ENCODE results near the gene FARS2.

FARS2 gene

GRCh38 chr6:5326022-5326641 is 64.8 kb downstream of the FARS2 start:
- no peak for DNase-seq (ENCODE audit: low spot score)

- DNase-seq (ENCODE audit: low spot score), result no peak
These were observed 67.5 kb downstream of the FARS2 start for GRCh38 chr6:5328800-5329199.

GRCh38 chr6:5331845-5332442 is 70.6 kb downstream of the FARS2 start:
- no peak for DNase-seq (ENCODE audit: low spot score)

- peak; percentile 45 for DNase-seq (ENCODE audit: low spot score)
These were observed 72.3 kb downstream of the FARS2 start for GRCh38 chr6:5333658-5334057.

GRCh38 chr6:5334341-5334740 is 73.0 kb downstream of the FARS2 start:
- DNase-seq (ENCODE audit: low spot score), result no peak

- no peak for DNase-seq (ENCODE audit: low spot score)
These were observed 73.7 kb downstream of the FARS2 start for GRCh38 chr6:5335020-5335419.

GRCh38 chr6:5337573-5337972 is 76.3 kb downstream of the FARS2 start:
- no peak for DNase-seq (ENCODE audit: low spot score)

- no peak for DNase-seq (ENCODE audit: low spot score)
These were observed 77.1 kb downstream of the FARS2 start for GRCh38 chr6:5338177-5338960.

- no peak for DNase-seq (ENCODE audit: low spot score)
These were observed 78.5 kb downstream of the FARS2 start for GRCh38 chr6:5339786-5340185.

GRCh38 chr6:5341845-5342244 is 80.5 kb downstream of the FARS2 start:
- no peak for DNase-seq (ENCODE audit: low spot score)

GRCh38 chr6:5343998-5344397 is 82.7 kb downstream of the FARS2 start:
- DNase-seq (ENCODE audit: low spot score), result no peak

GRCh38 chr6:5345324-5345723 is 84.0 kb downstream of the FARS2 start:
- no peak for DNase-seq (ENCODE audit: low spot score)

GRCh38 chr6:5351552-5352210 is 90.4 kb downstream of the FARS2 start:
- DNase-seq (ENCODE audit: low spot score), result no peak

- DNase-seq (ENCODE audit: low spot score), result no peak
These were observed 92.7 kb downstream of the FARS2 start for GRCh38 chr6:5353971-5354370.

GRCh38 chr6:5357486-5357885 is 96.2 kb downstream of the FARS2 start:
- no peak for DNase-seq (ENCODE audit: low spot score)

GRCh38 chr6:5359417-5359816 is 98.1 kb downstream of the FARS2 start:
- no peak for DNase-seq (ENCODE audit: low spot score)

- DNase-seq (ENCODE audit: low spot score), result no peak
These were observed 100.1 kb downstream of the FARS2 start for GRCh38 chr6:5361396-5361795.

GRCh38 chr6:5365436-5366195 is 104.3 kb downstream of the FARS2 start:
- no peak for DNase-seq (ENCODE audit: low spot score)

- no peak for DNase-seq (ENCODE audit: low spot score)
These were observed 105.6 kb downstream of the FARS2 start for GRCh38 chr6:5366941-5367340.

- DNase-seq (ENCODE audit: low spot score), result no peak
These were observed 106.2 kb downstream of the FARS2 start for GRCh38 chr6:5367510-5367909.

GRCh38 chr6:5373430-5373829 is 112.1 kb downstream of the FARS2 start:
- no peak for DNase-seq (ENCODE audit: low spot score)

GRCh38 chr6:5378331-5378730 is 117.0 kb downstream of the FARS2 start:
- DNase-seq (ENCODE audit: low spot score), result no peak

All from AG08396 (cell line).